Thyroid gland (tissue), 4 donors: ENCODE results near the gene CCDC187.

ENCODE experiments used
- POLR2A ChIP-seq, 2 donors: fragments of 450-650 bp; IDR thresholded peaks; one replicate each; pipeline ENCODE4 v1.6.1; 2017; ENCODE audit warnings: antibody characterized with exemption in 2 of 2, mild to moderate bottlenecking in 2 of 2, moderate library complexity in 1 of 2
- TF ChIP-seq, protein P1 (sequence below), 6 experiments: fragments of 200-600 bp in 3 of 6; fragments of 450-650 bp in 3 of 6; sonication (generic) in 3 of 6; IDR thresholded peaks; one replicate each; pipeline ENCODE4 v1.5.1; 2016 to 2019; ENCODE audit warnings: antibody characterized with exemption in 6 of 6, mild to moderate bottlenecking in 2 of 6, inconsistent platforms in 1 of 6, moderate library complexity in 1 of 6

DNA sequence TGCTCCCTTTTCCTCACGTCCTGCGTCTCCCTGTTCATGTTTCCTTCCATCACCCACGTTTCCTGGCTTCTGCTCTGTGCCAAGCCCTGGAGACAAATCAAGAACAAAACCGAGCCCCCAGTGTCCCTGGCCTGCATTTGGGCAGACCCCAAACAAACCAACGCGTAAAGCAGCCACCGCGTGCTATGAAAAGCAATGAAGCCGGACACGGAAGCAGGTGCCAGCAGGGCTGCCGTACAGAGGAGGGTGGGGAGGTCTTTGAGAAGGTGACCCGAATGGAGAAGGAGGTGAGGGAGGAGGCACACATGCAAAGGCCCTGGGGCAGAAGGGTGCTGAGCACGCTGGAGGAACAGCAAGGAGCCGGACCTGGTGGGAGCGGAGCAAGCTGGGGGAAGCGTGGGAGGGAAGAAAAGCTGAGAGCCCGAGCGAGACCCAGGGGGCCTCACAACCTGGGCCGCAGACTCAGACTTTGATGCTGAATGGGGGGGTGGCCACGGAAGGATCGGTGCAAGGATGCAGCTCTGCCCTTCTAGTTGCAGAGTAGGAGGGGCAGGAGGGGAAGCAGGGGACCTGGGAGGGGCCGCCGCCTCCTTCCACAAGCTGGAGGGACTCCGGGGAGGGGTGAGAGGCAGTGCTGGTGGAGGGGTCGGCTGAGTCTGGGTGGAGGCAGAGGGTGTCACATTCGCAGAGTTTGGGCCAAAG lies 56.9 kb downstream of the CCDC187 start:
- TF ChIP-seq POLR2A (IDR thresholded peaks at IDR 0.05), result no peak
- TF ChIP-seq, protein P1, sequence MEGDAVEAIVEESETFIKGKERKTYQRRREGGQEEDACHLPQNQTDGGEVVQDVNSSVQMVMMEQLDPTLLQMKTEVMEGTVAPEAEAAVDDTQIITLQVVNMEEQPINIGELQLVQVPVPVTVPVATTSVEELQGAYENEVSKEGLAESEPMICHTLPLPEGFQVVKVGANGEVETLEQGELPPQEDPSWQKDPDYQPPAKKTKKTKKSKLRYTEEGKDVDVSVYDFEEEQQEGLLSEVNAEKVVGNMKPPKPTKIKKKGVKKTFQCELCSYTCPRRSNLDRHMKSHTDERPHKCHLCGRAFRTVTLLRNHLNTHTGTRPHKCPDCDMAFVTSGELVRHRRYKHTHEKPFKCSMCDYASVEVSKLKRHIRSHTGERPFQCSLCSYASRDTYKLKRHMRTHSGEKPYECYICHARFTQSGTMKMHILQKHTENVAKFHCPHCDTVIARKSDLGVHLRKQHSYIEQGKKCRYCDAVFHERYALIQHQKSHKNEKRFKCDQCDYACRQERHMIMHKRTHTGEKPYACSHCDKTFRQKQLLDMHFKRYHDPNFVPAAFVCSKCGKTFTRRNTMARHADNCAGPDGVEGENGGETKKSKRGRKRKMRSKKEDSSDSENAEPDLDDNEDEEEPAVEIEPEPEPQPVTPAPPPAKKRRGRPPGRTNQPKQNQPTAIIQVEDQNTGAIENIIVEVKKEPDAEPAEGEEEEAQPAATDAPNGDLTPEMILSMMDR (IDR thresholded peaks at IDR 0.05), result no peak
